ENCODE measurements around the gene CANT1. TPM values are rescaled to one million over a fixed set of nuclear protein-coding genes. Genes with fewer than 3 reads are reported as not detected.
"Not testable (repeated sequence)": the region's sequence is repeated elsewhere in the genome, so short reads cannot be mapped to it uniquely, and the experiment has no call there.

CANT1 gene
- total and polyA plus RNA-seq, 2 donors from 2014 or later, result 23.0 to 56.6 TPM

- Histone ChIP-seq H3K9me3 (ENCODE audit: control insufficient read depth in 2 of 3, insufficient read depth in 1 of 3, low read length in 3 of 3) (no peaks in the 10 kb centered on the region), H3K4me1 (ENCODE audit: control insufficient read depth in 2 of 3, insufficient read depth in 2 of 3, low read depth in 1 of 3, low read length in 3 of 3) (peaks cover 0 to 50% (median 10%) of the 10 kb centered on the region in 3 donors), H3K27me3 (ENCODE audit: control insufficient read depth, insufficient read depth, low read length) (peaks cover 2% of the 10 kb centered on the region), H3K9ac (ENCODE audit: low read length in 3 of 3) (peak within 1 kb of the TSS in 2 of 3 donors; percentile 17 to 51), H3K36me3 (ENCODE audit: control insufficient read depth in 2 of 3, insufficient read depth in 3 of 3, low read length in 3 of 3) (no peaks in the 10 kb centered on the region), H3K27ac (ENCODE audit: low read depth in 2 of 2, low read length in 2 of 2) (peak within 1 kb of the TSS; percentile 59 to 84), H3K4me3 (ENCODE audit: low read length in 3 of 3) (peak within 1 kb of the TSS; percentile 38 to 63 (median 58))
- TF ChIP-seq CTCF (IDR thresholded peaks at IDR 0.05; ENCODE audit: borderline replicate concordance, extremely low read depth, insufficient read depth), result no peak
- DNase-seq, result peak in 4 of 5 donors; percentile 53 to 81 (median 72)
- intact Hi-C loops (cut with DNase I), result no loop called here
- FAIRE-seq, result no peak
These were observed 14.6 kb upstream of the CANT1 start, which contains the start of gene C1QTNF1 for GRCh38 chr17:79023886-79024771. Gene C1QTNF1 (plus strand): TSS chr17:79024169. CDS start chr17:79043969, 19,800 bp downstream.

GRCh38 chr17:79023180-79023705, 13.7 kb upstream of the CANT1 start:
- Histone ChIP-seq H3K27me3 (ENCODE audit: control insufficient read depth, insufficient read depth, low read length) (peaks cover 2% of the 10 kb centered on the region), H3K27ac (ENCODE audit: low read depth in 2 of 2, low read length in 2 of 2) (peak overlapping the region; percentile 59 to 84), H3K9me3 (ENCODE audit: control insufficient read depth in 2 of 3, insufficient read depth in 1 of 3, low read length in 3 of 3) (no peaks in the 10 kb centered on the region), H3K4me1 (ENCODE audit: control insufficient read depth in 2 of 3, insufficient read depth in 2 of 3, low read depth in 1 of 3, low read length in 3 of 3) (peaks cover 0 to 46% (median 10%) of the 10 kb centered on the region in 3 donors), H3K36me3 (ENCODE audit: control insufficient read depth in 2 of 3, insufficient read depth in 3 of 3, low read length in 3 of 3) (no peaks in the 10 kb centered on the region), H3K9ac (ENCODE audit: low read length in 3 of 3) (no peak overlapping the region), H3K4me3 (ENCODE audit: low read length in 3 of 3) (peak overlapping the region in 1 of 3 donors; percentile 58)
- DNase-seq (peak in 1 of 5 donors; percentile 53), FAIRE-seq (no peak)
- intact Hi-C loops (cut with DNase I), result no loop called here
- TF ChIP-seq CTCF (IDR thresholded peaks at IDR 0.05; ENCODE audit: borderline replicate concordance, extremely low read depth, insufficient read depth), result no peak

- no peaks in the 10 kb centered on the region for H3K9me3 ChIP-seq (ENCODE audit: control insufficient read depth in 2 of 3, insufficient read depth in 1 of 3, low read length in 3 of 3)
- peaks cover 2% of the 10 kb centered on the region for H3K27me3 ChIP-seq (ENCODE audit: control insufficient read depth, insufficient read depth, low read length)
- H3K27ac ChIP-seq (ENCODE audit: low read depth in 2 of 2, low read length in 2 of 2), result peak overlapping the region; percentile 59 to 84
- no peak overlapping the region for H3K4me3 ChIP-seq (ENCODE audit: low read length in 3 of 3)
- peaks cover 0 to 40% (median 7%) of the 10 kb centered on the region in 3 donors for H3K4me1 ChIP-seq (ENCODE audit: control insufficient read depth in 2 of 3, insufficient read depth in 2 of 3, low read depth in 1 of 3, low read length in 3 of 3)
- no peaks in the 10 kb centered on the region for H3K36me3 ChIP-seq (ENCODE audit: control insufficient read depth in 2 of 3, insufficient read depth in 3 of 3, low read length in 3 of 3)
- DNase-seq, result peak in 1 of 5 donors; percentile 67
- H3K9ac ChIP-seq (ENCODE audit: low read length in 3 of 3), result no peak overlapping the region
- intact Hi-C loops (cut with DNase I), result no loop called here
- no peak for FAIRE-seq
- TF ChIP-seq CTCF (IDR thresholded peaks at IDR 0.05; ENCODE audit: borderline replicate concordance, extremely low read depth, insufficient read depth), result no peak
These were observed 13.0 kb upstream of the CANT1 start for GRCh38 chr17:79022507-79022991.

- peak overlapping the region in 1 of 2 donors; percentile 26 for H3K27ac ChIP-seq (ENCODE audit: low read depth in 2 of 2, low read length in 2 of 2)
- H3K27me3 ChIP-seq (ENCODE audit: control insufficient read depth, insufficient read depth, low read length); H3K9ac ChIP-seq (ENCODE audit: low read length in 3 of 3); H3K9me3 ChIP-seq (ENCODE audit: control insufficient read depth in 2 of 3, insufficient read depth in 1 of 3, low read length in 3 of 3); intact Hi-C loops (cut with DNase I); H3K4me3 ChIP-seq (ENCODE audit: low read length in 3 of 3); DNase-seq; H3K36me3 ChIP-seq (ENCODE audit: control insufficient read depth in 2 of 3, insufficient read depth in 3 of 3, low read length in 3 of 3); FAIRE-seq: not testable (repeated sequence)
- H3K4me1 ChIP-seq (ENCODE audit: control insufficient read depth in 2 of 3, insufficient read depth in 2 of 3, low read depth in 1 of 3, low read length in 3 of 3), result peaks cover 0 to 35% (median 4%) of the 10 kb centered on the region in 3 donors
These were observed 12.4 kb upstream of the CANT1 start for GRCh38 chr17:79021929-79022328.
